HEK293T (cell line): ENCODE measurements around the gene KNSTRN.

Experiments used
- FOXA1 ChIP-seq: fragments of 450-650 bp; IDR thresholded peaks from 2 replicates; pipeline ENCODE4 v1.6.1; 2016; ENCODE audit warnings: mild to moderate bottlenecking
- SP1 ChIP-seq: fragments of 450-650 bp; IDR thresholded peaks from 2 replicates; pipeline ENCODE4 v1.6.1; 2017

GRCh38 chr15:40380636-40381035, 1.9 kb upstream of the KNSTRN start:
- TF ChIP-seq SP1 (no peak), FOXA1 (no peak)
